CD1c-positive myeloid dendritic cell (primary cell): Measurements from ENCODE around the gene CABP1.
A peak's percentile ranks its signal among the peaks of the same experiment; 100 is the strongest.
"Not testable (repeated sequence)": the region's sequence is repeated elsewhere in the genome, so short reads cannot be mapped to it uniquely, and the experiment has no call there.

ENCODE experiments used
- DNase-seq: peaks from one replicate; pipeline ENCODE4 v3.0.0-alpha.2; 2016; ENCODE audit errors: extremely low spot score

CABP1 gene

GRCh38 chr12:120666571-120667390 lies 26.4 kb downstream of the CABP1 start:
- DNase-seq, result no peak

GRCh38 chr12:120668091-120668867 lies 27.9 kb downstream of the CABP1 start:
- no peak for DNase-seq

- DNase-seq, result no peak
These were observed 28.7 kb downstream of the CABP1 start for GRCh38 chr12:120668868-120669840.

- DNase-seq, result not testable (repeated sequence)
These were observed 29.8 kb downstream of the CABP1 start for GRCh38 chr12:120670237-120670636.

GRCh38 chr12:120670667-120671066 lies 30.2 kb downstream of the CABP1 start:
- DNase-seq, result no peak

- peak; percentile 65 for DNase-seq
These were observed 33.7 kb downstream of the CABP1 start for GRCh38 chr12:120674097-120674636.

- DNase-seq, result peak; percentile 51
These were observed 37.5 kb downstream of the CABP1 start for GRCh38 chr12:120677765-120678473.

- DNase-seq, result no peak
These were observed 38.1 kb downstream of the CABP1 start for GRCh38 chr12:120678572-120678971.

- peak; percentile 76 for DNase-seq
These were observed 39.8 kb downstream of the CABP1 start for GRCh38 chr12:120680165-120680738.

- DNase-seq, result peak; percentile 86
These were observed 44.1 kb downstream of the CABP1 start for GRCh38 chr12:120684523-120684932.

GRCh38 chr12:120685522-120685921 lies 45.1 kb downstream of the CABP1 start:
- DNase-seq, result no peak

GRCh38 chr12:120686151-120686689 lies 45.8 kb downstream of the CABP1 start:
- peak; percentile 99 for DNase-seq

GRCh38 chr12:120686690-120687577 lies 46.5 kb downstream of the CABP1 start, which contains the start of gene MLEC:
TSS of gene MLEC (plus strand) at chr12:120687149. CDS start at chr12:120687297, 148 bp downstream.
- DNase-seq, result peak; percentile 99

GRCh38 chr12:120687578-120688289 lies 47.3 kb downstream of the CABP1 start:
- peak; percentile 44 for DNase-seq

- DNase-seq, result peak; percentile 63
These were observed 48.2 kb downstream of the CABP1 start for GRCh38 chr12:120688527-120689071.

- DNase-seq, result no peak
These were observed 49.1 kb downstream of the CABP1 start for GRCh38 chr12:120689397-120690082.

GRCh38 chr12:120690083-120690450 lies 49.6 kb downstream of the CABP1 start:
- no peak for DNase-seq
